NCI-H1092 (cell line): ENCODE results near the gene KIAA1958.
"Not testable (repeated sequence)": the region's sequence is repeated elsewhere in the genome, so short reads cannot be mapped to it uniquely, and the experiment has no call there.

ENCODE experiments used
- DNase-seq: peaks from one replicate; lab custom pipeline; 2025; lab: John Stamatoyannopoulos, UW

KIAA1958 gene

GRCh38 chr9:112664531-112664930, 177.9 kb downstream of the KIAA1958 start:
- no peak for DNase-seq

- DNase-seq, result no peak
These were observed 178.7 kb downstream of the KIAA1958 start for GRCh38 chr9:112665347-112665746.

DNA sequence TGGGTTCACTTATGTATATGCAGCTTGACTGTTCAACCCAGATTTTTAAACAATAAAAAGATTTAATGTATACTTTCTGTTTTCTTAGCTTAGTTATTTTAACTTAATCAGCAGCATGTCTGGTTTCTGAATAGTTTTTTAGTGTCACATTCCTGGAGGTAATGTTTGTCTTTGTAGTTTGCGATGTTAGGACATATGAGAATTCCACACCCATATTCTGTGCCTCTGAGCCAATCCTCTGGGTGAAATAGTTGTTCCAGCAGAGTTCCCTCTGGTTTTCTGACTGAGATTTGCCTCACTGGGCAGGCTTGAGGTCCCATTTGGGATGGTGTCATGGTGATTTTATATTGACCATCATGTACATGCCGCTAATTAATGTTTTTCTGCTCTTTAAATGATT, 182.7 kb downstream of the KIAA1958 start:
- no peak for DNase-seq

GRCh38 chr9:112670991-112671625, 184.5 kb downstream of the KIAA1958 start:
- no peak for DNase-seq

- DNase-seq, result not testable (repeated sequence)
These were observed 186.6 kb downstream of the KIAA1958 start for GRCh38 chr9:112673221-112673620.

DNA sequence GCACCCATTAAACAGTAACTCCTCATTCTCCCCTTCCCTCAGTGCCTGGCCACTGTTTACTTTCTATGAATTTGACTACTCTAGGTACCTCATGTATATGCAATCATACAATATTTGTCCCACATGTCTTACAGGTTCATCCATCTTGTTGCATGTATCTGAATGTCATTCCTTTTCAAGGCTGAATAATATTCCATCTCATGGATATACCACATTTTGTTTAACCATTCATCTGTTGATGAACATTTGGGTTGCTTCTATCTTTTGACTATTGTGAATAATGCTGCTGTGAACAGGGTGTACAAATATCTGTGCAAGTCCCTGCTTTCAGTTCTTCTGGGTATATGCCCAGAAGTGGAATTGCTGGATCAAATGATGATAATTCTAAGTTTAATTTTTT, 190.4 kb downstream of the KIAA1958 start:
- DNase-seq, result no peak

DNA sequence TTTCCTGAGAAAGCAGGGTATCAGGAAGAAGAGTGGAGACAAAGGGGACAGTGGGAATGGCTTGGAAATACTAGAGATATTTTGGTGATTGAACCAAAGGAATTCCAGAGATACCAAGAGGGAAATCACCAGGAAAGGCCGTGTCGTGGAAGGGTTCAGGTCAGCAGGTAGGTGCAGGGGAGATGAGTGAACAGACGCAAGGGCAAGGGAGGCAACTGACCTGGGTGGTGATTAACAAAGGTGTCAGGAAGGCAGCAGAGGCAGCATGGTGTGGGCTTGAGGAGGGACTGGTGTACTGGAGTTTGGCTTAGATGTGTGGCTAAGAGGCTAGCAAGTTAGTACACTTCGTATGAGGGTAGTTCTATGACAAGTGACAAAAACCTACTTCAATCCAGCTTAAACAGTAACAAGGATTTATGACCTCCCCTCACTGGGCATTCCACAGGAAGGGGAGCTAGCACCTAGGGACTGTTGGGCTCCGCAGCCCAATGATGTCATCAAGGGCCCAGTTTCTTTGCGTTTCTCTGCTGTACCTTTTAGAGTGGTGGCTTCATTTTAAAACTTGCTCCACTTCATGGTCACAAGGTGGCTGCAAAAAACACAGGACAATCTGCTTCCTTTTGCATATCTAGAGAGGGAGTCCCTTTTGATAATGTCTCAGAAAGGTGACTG, 194.2 kb downstream of the KIAA1958 start:
- DNase-seq, result no peak

GRCh38 chr9:112689161-112689740, 202.6 kb downstream of the KIAA1958 start:
- DNase-seq, result no peak

DNA sequence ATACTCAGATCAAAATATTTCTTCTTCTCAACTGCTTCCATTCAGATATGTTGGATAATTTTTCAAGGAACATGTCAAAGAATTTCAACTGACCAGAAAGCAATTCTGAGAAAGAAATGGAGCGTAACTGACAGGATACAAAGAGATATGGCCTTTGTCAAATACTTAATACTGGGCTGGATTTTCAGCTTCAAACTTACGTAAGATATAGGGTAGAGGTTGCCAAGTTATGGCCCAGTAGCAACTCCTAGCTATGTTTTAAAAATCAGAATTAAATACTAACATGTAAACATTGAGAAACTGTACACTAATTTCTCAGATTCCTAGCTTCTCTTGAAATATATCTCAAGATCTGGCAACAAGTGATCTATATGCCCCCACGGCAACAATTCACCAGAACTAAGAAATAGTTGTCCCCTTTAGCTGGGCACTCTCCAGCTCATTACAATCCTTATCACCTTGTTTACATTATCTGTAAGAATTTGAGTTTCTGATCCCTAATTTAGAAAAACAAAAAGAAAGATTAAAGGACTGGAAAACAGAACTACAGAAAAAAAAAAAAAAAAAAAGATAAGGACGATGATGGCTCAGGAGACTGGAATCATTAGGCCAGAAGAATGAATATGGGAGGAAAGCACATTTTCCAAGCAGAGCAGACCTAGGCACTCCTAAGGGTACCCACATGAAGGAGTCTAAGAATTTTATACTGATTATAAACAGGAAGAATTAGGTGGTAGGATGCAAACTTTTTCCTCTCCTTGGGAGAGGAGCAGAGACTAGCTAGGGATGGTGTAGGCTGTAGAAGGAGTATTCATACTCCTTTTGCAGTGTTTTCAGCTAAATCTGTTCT, 208.3 kb downstream of the KIAA1958 start:
- DNase-seq, result no peak

- no peak for DNase-seq
These were observed 209.8 kb downstream of the KIAA1958 start for GRCh38 chr9:112696461-112696860.

GRCh38 chr9:112699230-112699629, 212.6 kb downstream of the KIAA1958 start:
- no peak for DNase-seq

DNA sequence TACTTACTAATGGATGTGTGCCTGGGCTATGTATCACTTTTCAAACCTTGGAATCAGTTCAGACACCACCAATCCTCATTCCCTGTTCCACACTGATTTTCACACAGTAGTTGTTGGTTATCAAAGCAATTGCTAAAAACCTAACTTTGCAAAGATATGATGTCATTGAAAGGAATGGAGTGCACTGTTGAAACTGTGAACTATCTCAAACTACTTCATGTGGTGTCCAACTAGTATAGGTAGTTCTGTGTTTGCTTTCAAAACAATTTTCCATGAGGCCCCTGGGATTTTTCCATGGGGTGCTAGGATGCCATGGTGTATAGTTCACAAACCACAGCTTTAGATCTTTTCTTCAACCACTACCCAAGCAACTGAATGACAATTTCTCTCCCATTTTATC, 213.5 kb downstream of the KIAA1958 start:
- no peak for DNase-seq

GRCh38 chr9:112703304-112703703, 216.7 kb downstream of the KIAA1958 start:
- DNase-seq, result no peak

DNA sequence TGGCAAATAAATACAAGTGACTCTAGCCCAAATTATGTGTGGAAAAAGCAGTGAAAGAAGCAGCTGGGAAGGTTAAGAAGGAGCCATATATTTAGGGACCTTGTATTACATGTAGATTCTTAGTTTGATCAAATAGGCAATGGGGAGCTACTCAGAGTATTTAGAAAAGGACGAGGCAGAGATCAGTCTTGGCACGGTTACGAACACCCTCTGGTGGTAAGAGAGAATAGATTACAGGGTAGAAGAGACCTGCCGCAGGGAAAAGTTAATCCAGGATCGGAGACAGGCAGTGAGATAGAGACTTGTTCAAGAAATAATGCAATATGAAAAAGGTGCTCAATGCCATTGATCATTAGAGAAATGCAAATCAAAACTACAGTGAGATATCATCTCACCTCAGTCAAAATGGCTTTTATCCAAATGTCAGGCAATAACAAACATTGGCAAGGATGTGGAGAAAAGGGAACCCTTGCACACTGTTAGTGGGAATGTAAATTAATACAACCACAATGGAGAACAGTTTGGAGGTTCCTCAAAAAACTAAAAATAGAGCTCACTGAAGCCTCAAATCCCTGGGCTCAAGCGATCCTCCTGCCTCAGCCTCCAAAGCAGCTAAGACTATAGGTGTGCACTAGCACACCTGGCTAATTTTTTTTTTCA, 219.3 kb downstream of the KIAA1958 start:
- no peak for DNase-seq

DNA sequence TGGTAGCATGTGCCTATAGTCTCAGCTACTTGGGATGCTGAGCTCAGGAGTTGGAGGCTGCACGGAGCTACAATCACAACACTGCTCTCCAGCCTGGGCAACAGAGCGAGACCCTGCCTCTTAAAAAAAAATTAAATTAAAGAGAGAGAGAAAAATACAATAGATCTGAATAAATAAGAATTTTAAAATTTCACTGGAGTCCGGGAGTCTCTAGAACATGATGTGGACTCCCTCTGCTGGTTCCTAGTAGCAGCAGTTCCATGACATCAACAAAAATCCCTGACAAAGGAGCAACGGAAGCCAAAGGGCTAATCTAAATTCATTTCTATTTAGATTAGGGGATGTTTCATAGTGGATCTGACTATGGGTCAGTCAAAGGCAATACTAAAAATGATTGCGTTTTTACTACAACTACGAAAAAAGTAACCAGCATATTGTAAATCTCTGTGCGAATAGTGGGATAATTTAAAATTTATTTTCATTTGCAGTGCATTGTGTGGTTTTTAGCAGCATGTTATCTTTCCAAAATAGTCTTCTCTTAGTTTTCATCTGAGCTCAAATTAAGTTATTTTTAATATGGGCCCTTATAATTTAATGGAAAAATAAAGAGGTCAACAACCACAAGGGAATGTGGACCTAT, 224.5 kb downstream of the KIAA1958 start:
- no peak for DNase-seq

GRCh38 chr9:112712678-112713077, 226.1 kb downstream of the KIAA1958 start:
- no peak for DNase-seq

GRCh38 chr9:112717661-112718331, 231.2 kb downstream of the KIAA1958 start, which contains the start of gene INIP:
INIP (minus strand) TSS chr9:112718117; CDS start chr9:112716485, 1,632 bp downstream.
- DNase-seq, result peak; percentile 97
